Mononuclear cell (primary cell): ENCODE measurements around the gene DDX1. TPM values are rescaled to one million over a fixed set of nuclear protein-coding genes. Genes with fewer than 3 reads are reported as not detected.

Experiments
- H3K27me3 ChIP-seq: 2 replicates; pipeline ENCODE4 v1.6.0; 2011; ENCODE audit warnings: low read length, control low read depth; ENCODE audit not compliant: insufficient read depth
- H3K4me1 ChIP-seq: 2 replicates; pipeline ENCODE4 v1.5.1; 2011; ENCODE audit warnings: mild to moderate bottlenecking, low read length, control low read depth; ENCODE audit not compliant: insufficient read depth
- H3K4me3 ChIP-seq: 2 replicates; pipeline ENCODE4 v1.5.1; 2011; ENCODE audit warnings: mild to moderate bottlenecking, low read length, moderate library complexity
- H3K9me3 ChIP-seq: 2 replicates; pipeline ENCODE4 v1.5.1; 2011; ENCODE audit warnings: low read depth, mild to moderate bottlenecking, control low read depth, low read length
- total RNA-seq: library from RNA; depleted of rRNA; stranded (reverse); fragments of >200 nt; gene quantifications from one replicate; pipeline ENCODE4 v1.2.3, GENCODE V29; 2012

DDX1 gene
- total RNA-seq, 1 donor = 55.5 TPM

DNA sequence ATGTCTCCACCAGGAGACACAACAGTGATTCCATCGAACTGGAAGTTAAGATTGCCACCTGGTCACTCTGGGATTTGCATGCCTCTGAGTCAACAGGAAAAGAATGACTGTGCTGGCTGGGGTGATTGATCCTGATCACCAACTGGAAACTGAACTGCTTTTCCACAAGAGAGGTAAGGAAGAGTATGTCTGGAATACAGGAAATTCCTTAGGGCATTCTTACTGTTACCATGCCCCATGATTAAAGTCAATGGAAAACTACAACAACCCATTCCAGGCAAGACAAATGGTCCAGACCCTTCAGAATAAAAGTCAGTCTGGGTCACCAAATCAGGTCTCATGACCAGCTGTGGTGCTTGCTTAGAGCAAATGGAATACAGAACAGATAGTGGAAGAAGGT lies 12.0 kb upstream of the DDX1 start:
- Histone ChIP-seq H3K4me1 (no peaks in the 10 kb centered on the region), H3K27me3 (no peaks in the 10 kb centered on the region), H3K4me3 (no peak overlapping the region), H3K9me3 (no peaks in the 10 kb centered on the region)

DNA sequence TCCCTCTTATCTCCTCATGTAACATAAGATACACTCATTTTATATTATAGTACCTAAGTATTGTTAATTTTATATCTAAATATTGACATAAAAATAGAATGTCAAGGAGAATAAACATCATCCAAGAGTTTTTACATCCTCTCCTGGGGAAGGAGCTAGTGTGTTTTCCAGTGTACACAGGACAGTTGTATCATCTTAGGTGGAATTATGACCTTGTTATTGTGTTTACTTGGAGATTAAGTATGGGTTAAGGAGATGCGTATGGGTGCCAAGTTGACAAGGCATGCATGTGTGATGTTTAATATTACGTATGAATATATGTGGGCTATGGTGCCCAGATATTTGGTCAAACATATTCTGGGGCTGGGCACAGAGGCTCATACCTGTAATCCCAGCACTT lies 11.2 kb upstream of the DDX1 start:
- Histone ChIP-seq H3K4me1 (no peaks in the 10 kb centered on the region), H3K4me3 (no peak overlapping the region), H3K9me3 (no peaks in the 10 kb centered on the region), H3K27me3 (no peaks in the 10 kb centered on the region)

DNA sequence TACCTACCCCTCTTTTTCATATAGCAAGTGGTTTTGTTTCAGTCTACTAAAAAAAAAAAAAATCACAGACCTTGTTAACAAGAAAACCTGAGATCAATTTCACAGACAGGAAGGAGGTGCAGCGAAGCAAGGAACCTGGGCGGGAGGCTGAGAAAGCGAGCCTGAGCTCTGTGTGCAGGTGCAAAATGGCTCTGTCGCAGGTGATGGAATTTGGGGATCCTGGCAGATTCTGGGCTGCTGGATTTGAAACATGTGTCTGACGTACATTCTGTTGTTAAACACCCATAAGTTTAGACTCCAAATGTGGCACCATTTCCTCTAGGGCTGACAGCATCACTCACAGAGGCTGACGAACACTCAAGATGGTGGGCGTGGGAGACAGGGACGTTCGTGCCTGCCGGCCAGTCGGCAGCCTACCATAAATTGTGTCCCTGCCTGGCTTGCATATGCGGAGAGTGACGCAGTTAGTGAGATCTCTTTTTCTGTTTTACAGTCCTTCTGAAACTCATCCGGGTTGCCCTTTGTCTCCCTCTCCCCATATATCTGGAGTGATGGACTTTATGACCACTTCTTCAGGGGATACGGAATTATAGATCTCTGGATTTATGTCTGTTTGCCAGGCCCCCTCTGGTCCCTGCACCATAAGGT lies 8.8 kb upstream of the DDX1 start:
- H3K4me1 ChIP-seq = no peaks in the 10 kb centered on the region
- no peak overlapping the region for H3K4me3 ChIP-seq
- no peaks in the 10 kb centered on the region for H3K9me3 ChIP-seq
- no peaks in the 10 kb centered on the region for H3K27me3 ChIP-seq

DNA sequence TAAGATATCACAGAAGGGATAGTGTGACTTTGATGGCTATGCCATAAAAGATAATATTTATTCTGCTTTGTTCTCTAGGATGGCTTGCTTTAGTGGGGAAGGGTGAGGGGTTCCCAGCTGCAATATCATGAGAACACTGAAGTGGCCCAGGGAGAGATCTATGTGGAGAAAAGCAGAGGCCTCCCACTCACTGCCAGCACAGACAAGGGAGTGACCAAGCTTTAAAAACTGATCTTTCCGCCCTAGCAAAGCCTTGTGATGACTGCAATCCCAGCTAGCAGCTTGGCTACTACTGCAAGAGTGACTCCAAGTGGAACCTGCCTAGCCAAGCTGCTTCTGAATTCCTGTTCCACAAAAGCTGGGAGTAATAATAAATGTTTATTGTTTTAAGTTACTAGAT lies 7.8 kb upstream of the DDX1 start:
- no peaks in the 10 kb centered on the region for H3K27me3 ChIP-seq
- H3K9me3 ChIP-seq = no peaks in the 10 kb centered on the region
- H3K4me3 ChIP-seq = no peak overlapping the region
- no peaks in the 10 kb centered on the region for H3K4me1 ChIP-seq

DNA sequence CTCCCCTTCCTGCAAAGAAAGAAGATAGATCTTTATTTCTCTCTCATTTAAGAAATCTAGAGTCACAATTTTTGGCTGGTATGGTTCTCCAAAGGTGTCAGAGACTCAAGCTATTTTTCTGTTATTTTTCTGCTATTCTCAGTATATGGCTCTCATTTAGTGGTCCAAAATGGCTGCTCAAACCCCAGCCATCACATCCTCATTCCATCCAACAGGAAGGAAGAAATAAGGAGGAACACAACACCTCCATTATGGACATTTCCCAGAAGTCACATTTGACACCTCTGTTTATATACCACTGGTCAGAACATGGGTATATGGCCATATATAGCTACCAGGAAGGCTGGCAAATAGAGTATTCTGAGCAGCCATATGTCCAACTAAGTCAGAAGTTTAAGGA lies 7.4 kb upstream of the DDX1 start:
- Histone ChIP-seq H3K4me3 (no peak overlapping the region), H3K27me3 (no peaks in the 10 kb centered on the region), H3K4me1 (no peaks in the 10 kb centered on the region), H3K9me3 (no peaks in the 10 kb centered on the region)

DNA sequence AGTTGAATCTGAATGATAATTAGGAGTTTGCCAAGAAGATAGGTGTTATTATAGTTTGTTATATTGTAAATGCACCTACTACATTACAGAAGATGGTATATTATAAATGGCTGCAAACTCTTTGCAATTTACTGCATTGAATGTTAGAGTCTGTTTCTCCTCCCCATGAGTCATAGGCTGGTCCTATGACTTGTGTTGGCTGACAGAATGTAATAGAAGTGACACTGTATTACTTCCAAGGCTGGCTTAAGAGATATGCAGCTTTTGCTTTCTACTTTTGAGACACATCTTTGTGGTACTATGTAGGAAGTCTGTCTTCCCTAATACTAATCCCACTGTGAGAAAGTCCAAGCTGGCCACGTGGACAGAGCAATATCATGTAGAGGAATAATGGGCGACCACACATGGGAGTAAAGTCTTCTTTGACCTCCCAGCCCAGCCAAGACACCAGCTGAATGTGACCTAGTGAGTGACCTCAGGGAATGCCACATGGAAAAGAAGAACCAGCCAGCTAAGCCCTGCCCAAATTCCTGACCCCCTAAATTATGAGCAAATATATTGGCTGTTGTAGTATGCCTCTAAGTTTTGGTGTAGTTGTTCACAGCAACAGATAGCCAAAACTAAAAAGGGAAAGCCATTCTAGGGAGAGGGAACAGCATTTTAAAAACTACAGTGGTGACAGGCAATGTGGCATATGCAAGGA lies 6.8 kb upstream of the DDX1 start:
- no peaks in the 10 kb centered on the region for H3K4me1 ChIP-seq
- H3K4me3 ChIP-seq = no peak overlapping the region
- no peaks in the 10 kb centered on the region for H3K9me3 ChIP-seq
- no peaks in the 10 kb centered on the region for H3K27me3 ChIP-seq

DNA sequence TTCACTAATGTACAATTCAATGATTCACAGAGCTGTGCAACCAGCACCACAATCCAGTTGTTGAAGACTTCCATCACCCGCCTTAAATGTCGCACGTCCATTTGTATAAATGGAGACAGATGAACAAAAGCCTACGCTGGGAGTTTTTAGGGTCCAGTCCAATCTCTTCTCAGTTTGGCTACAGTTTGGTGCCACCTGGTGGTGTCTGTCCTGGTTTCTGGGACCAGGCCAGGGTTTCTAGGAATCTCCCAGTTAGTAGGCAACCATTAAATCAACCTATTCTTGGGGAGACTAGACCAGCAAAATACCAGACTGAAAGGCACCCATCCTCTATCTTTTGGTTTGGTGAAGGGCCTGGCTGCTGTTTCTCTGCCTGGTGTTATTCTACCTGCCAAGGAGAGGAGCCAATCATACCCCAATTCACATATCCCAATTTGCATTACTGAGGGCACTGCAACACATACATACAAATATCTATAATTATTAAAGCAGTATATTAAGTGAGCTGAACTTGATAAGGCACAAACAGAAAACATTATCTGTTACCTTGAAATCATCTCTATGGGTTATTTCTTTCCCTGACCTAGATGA lies 3.2 kb upstream of the DDX1 start:
- H3K9me3 ChIP-seq = no peaks in the 10 kb centered on the region
- no peak overlapping the region for H3K4me3 ChIP-seq
- peaks cover 20% of the 10 kb centered on the region for H3K4me1 ChIP-seq
- H3K27me3 ChIP-seq = no peaks in the 10 kb centered on the region

DNA sequence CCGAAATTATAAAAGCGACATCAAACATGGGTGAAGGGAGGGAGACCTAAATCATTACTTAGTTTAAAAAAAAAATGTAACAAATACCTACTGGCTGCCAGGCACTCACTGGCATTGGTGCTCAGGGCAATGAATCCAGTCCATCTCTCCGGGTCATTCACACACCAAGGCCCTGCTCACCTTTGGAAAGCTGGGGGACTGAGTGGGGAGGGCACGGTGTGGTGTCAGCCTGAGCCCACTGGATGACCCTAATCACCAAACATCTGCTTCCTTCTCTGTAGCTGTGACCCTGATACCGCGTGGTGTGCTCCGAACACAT lies 336 bp upstream of the DDX1 start:
- peak overlapping the region; percentile 95 for H3K4me3 ChIP-seq
- no peaks in the 10 kb centered on the region for H3K9me3 ChIP-seq
- peaks cover 28% of the 10 kb centered on the region for H3K4me1 ChIP-seq
- no peaks in the 10 kb centered on the region for H3K27me3 ChIP-seq

DNA sequence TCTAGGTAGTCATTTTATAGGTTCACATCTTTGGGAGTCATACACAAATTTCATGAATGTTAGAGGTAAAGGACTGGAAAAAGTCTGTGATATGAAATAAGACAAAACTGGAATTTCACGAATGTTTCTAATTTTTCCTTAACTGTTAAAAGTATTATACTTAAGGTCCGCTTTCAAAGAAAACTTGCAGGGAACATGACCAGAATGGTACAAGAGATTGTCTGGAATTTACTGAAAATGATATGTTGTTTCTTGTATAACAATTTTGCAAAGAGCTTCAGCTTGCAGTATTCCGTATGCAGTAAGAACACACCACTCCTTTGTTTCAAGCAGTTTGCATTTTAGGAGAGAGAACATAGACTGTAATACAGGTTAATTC lies 1.6 kb downstream of the DDX1 start:
- H3K27me3 ChIP-seq = no peaks in the 10 kb centered on the region
- H3K4me1 ChIP-seq = peaks cover 28% of the 10 kb centered on the region
- no peak overlapping the region for H3K4me3 ChIP-seq
- H3K9me3 ChIP-seq = no peaks in the 10 kb centered on the region

DNA sequence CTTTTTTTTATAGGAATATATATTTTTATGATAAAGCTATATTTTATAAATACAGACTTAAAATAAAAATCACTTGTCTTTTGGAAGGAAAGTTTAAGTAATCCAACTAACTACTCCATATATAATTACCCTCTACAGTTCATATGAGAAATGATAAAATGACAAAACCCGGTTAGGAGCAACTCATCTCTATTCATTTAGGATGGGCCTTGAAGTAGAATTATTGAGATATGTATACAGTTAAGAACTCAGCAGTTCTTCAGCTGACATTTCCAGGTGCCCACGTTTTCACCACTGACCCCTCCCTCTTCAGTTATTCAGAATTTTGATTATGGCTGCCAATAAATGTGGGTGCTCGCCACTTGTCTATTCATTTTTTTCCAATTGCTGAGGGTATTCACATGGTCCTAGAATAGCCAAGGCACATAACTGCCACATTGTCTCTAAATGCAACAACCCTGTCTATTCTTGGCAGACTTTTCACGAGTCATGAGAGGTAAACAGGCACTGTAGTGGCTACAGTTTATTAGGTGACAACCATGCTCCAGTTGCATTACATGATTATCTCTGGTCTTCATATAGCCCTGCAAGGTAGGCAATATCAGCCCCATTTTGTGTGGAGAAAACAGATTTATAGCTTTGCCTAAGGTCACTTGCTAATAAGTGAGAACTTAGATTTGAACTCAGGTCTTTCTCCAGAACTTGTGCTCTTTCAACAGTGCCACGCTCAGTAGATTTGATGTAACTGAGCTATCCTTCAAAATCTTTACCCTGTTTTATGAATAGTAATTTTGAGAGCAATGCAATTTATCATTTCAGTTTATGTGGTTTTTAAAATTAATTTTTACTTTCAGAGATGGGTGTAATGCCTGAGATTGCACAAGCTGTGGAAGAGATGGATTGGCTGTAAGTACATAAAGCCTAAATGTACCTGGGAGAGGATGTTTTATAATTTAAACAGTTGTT lies 2.9 kb downstream of the DDX1 start:
- H3K27me3 ChIP-seq = no peaks in the 10 kb centered on the region

DNA sequence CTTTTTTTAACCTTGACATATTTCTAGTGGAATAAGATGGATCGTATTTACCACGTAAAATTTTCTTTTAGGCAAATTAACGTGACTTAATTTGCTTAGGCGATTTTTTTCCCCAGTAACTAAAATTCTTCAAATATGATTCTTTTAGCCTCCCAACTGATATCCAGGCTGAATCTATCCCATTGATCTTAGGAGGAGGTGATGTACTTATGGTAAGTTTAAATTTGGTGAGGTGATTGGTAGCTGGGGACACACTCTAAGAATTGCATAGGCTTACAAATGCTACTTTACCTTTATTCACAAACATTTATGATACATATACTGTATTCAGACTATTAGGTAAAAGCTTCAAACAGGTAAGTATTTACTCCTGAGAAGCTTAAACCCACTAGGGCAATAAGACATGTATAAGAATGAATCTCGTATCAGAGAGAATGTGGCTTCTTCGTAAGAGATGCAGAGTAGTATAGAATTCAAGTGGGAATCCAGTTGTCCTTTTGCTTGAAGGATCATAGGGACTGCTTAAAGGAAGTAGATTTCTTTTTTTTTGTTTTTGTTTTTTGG lies 3.8 kb downstream of the DDX1 start:
- Histone ChIP-seq H3K9me3 (no peaks in the 10 kb centered on the region), H3K4me3 (no peak overlapping the region), H3K4me1 (peaks cover 28% of the 10 kb centered on the region), H3K27me3 (no peaks in the 10 kb centered on the region)

More for the DNA sequence above, 2.9 kb downstream of the DDX1 start:
- Histone ChIP-seq H3K4me1 (peaks cover 28% of the 10 kb centered on the region), H3K4me3 (no peak overlapping the region), H3K9me3 (no peaks in the 10 kb centered on the region)

DNA sequence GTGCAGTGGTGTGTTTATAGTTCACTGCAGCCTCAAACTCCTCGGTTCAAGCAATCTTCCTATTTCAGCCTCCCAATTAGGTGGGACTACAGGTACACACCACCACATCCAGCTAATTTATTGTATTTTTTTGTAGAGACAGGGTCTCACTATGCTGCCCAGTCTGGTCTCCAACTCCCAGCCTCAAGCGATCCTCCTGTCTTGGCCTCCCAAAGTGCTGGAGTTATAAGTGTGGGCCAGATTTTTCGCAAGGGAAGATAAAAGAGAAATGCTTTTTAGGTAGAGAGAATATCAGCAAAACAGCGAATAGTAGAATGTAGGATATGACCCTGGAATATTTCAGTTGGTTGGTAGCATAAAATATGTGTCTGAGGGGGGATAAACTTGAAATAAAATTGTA lies 4.3 kb downstream of the DDX1 start:
- Histone ChIP-seq H3K4me1 (peaks cover 26% of the 10 kb centered on the region), H3K27me3 (no peaks in the 10 kb centered on the region), H3K9me3 (no peaks in the 10 kb centered on the region), H3K4me3 (no peak overlapping the region)

DNA sequence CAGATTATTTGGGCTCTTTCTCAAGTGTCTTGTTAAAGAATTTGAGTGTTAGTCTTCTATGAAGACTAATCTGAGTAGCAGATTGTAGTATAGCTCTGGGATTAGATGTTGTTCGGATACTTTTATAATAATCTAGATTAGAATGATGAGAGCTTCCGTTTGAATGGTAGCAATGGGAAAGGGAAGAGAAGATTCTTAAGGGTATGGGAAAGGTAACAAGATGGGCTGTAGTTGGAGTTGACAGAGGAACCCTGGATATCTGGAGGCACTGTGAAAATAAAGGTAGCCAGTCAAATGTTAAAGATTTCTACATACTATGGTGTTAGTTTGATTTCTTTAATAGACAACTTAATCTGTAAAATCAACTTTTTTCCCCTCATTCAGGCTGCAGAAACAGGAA lies 4.7 kb downstream of the DDX1 start:
- H3K4me1 ChIP-seq = peaks cover 22% of the 10 kb centered on the region
- no peaks in the 10 kb centered on the region for H3K9me3 ChIP-seq
- H3K27me3 ChIP-seq = no peaks in the 10 kb centered on the region
- H3K4me3 ChIP-seq = no peak overlapping the region

DNA sequence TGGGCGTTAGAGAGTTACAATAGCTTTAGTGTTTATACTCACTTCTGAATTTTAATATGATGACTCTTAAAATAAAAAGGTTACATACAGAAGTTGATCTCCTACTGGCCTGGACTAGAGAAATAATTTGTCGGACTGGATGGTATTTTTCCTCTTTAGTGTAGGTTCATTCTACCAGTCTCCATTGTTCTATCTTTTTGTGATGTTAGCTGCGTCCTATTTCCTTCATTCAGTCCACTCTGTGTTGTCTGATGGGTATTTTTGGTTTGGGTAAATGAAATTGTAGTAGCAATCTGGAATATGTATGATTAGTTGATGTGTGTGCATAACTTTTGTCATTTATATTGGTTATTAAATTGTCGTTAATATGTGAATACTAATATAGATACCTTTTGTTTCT lies 5.3 kb downstream of the DDX1 start:
- H3K4me3 ChIP-seq = no peak overlapping the region

DNA sequence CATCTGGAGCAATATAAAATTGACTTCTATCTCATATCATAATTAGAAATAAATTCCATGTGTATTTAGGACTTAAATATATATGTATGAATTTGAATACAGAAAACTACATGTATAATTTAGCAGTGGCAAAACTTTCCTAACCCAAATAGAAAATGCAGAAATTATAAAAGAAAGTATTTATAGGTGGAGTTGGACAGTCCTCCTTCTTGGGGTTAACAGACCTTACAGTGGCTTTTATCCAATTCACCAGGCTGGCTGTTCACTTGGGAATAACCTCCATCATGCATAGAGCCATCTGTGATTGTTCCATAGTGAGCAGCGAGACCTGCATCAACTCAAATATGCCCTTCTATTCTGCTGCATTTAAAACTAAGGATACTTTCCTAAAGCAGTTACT lies 8.3 kb downstream of the DDX1 start:
- Histone ChIP-seq H3K9me3 (no peaks in the 10 kb centered on the region), H3K4me1 (no peaks in the 10 kb centered on the region), H3K4me3 (no peak overlapping the region), H3K27me3 (no peaks in the 10 kb centered on the region)

More for the DNA sequence above, 5.3 kb downstream of the DDX1 start:
- no peaks in the 10 kb centered on the region for H3K9me3 ChIP-seq
- peaks cover 20% of the 10 kb centered on the region for H3K4me1 ChIP-seq
- no peaks in the 10 kb centered on the region for H3K27me3 ChIP-seq
